A549 treated with ZK216348 at 1 μM for 4 hours (cell line): ENCODE data around the gene PLPPR3. TPM values are rescaled to one million over a fixed set of nuclear protein-coding genes. Genes with fewer than 3 reads are reported as not detected.

Experiments
- total RNA-seq: library from RNA; stranded (reverse); fragments of 200-300 nt; extraction: Qiagen RNA extraction; gene quantifications from 5 replicates; pipeline ENCODE4 v1.2.3, GENCODE V29; 2022; ENCODE audit warnings: low read depth

Gene PLPPR3, protein sequence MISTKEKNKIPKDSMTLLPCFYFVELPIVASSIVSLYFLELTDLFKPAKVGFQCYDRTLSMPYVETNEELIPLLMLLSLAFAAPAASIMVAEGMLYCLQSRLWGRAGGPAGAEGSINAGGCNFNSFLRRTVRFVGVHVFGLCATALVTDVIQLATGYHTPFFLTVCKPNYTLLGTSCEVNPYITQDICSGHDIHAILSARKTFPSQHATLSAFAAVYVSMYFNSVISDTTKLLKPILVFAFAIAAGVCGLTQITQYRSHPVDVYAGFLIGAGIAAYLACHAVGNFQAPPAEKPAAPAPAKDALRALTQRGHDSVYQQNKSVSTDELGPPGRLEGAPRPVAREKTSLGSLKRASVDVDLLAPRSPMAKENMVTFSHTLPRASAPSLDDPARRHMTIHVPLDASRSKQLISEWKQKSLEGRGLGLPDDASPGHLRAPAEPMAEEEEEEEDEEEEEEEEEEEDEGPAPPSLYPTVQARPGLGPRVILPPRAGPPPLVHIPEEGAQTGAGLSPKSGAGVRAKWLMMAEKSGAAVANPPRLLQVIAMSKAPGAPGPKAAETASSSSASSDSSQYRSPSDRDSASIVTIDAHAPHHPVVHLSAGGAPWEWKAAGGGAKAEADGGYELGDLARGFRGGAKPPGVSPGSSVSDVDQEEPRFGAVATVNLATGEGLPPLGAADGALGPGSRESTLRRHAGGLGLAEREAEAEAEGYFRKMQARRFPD
- 1.2 to 7.0 TPM (median 5.6 TPM) in 5 replicates for total RNA-seq

DNA sequence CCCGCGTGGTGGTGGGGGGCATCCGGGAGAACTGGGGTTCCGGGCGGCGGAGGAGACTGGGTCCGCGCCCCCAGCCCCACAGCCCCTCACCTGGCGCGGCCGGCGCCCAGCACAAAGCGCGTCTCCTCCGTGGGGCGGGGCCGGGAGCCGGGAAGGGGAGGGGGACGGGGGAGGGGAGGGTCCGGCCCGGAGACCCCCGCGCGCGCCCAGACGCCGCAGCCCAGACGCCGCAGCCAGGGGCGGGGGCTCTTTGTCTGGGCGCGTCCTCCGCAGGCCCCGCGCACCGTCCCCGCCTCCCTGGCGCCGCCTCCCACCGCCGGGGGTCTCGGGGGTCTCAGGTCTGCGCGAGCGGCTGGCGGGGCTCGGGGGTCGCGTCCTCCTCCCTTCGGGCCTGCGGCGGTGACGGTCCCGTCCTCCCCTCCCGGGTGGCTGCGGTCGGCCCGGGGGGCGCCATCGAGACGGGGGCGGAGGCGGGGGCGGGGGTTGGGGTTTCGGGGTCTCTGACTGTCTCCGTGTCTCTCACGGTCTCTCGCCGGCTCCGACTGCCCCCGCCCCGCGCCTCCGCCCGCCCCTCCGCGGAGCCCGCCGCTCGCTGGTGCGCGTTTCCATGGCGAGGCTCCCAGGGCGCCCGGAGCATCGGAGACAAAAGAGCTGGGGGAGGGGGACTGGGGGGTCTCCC is at the start of gene PLPPR3:
TSS of gene PLPPR3 (minus strand) at position 131 of the 679 bp plus-strand sequence. CDS start 396 bp downstream, outside the sequence.

DNA sequence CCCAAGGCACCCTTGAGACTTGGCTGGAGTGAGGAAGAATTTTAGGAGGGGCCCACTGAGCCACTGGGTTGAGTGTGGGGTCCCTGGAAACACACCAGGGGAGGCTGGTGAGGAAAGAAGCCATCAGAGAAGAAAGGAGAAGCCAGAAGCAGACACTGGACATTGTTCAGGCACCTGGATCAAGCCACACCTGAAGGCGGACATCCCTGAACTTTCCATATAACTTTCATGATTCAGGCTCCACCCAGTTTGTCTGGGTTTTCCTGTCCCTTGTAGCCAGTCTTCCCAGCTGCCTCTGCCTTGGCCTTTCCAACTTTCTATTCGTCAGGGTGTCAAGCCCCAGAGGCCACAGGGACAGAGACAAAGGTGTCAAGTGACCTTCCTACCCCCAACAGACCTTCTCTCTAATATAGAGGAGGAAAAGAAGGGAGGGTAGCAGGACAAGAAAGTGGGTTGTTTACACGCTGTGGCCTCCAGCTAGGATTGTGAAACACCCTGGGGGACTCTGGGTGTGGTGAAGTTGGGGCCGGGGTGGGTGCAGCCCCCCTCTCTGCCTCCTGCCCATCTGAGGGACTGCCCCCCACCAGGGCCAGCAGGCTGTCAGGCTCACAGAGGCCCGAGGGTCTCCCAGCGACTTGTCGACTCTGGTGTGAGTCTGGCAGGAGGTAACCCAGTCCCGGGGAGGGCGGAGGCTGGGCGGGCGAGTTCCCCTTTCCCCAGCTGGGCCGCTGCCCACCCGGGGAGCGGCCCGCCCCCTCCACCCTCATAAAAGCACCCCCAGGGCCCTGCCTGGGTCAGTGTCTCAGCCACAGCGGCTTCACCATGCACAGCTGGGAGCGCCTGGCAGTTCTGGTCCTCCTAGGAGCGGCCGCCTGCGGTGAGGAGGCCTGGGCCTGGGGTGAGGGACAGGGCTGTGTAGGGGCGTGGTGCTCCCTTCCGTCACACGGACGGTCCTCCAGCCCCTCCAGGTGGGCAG is 37.4 kb upstream of the PLPPR3 start, which contains the start of gene CFD:
TSS of gene CFD (plus strand) at position 797 of the 976 bp plus-strand sequence. CDS start at position 823, 26 bp downstream.

DNA sequence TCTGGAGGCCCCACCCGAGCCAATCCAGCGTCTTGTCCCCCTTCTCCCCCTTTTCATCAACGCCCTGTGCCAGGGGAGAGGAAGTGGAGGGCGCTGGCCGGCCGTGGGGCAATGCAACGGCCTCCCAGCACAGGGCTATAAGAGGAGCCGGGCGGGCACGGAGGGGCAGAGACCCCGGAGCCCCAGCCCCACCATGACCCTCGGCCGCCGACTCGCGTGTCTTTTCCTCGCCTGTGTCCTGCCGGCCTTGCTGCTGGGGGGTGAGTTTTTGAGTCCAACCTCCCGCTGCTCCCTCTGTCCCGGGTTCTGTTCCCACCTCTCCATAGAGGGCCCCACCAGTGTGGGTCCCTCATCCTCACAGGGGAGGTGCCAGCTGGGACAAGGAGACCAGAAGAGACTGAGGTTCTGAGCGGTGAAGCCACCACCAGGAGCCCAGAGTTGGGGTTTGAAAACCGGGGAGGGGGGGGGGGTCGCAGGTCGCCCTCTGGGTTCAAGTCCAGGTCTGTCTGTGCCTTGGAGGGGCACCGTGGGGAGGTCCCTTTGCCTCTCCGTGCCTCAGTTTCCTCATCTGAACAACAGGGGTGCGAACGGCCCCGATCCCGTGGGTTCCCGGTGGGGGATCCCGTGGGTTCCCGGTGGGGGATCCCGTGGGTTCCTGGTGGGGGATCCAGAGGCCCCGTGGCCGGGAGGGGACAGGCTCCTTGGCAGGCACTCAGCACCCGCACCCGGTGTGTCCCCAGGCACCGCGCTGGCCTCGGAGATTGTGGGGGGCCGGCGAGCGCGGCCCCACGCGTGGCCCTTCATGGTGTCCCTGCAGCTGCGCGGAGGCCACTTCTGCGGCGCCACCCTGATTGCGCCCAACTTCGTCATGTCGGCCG is 30.6 kb upstream of the PLPPR3 start, which contains the start of gene ELANE:
TSS of gene ELANE (plus strand) at position 168 of the 878 bp plus-strand sequence. CDS start at position 194, 26 bp downstream.

DNA sequence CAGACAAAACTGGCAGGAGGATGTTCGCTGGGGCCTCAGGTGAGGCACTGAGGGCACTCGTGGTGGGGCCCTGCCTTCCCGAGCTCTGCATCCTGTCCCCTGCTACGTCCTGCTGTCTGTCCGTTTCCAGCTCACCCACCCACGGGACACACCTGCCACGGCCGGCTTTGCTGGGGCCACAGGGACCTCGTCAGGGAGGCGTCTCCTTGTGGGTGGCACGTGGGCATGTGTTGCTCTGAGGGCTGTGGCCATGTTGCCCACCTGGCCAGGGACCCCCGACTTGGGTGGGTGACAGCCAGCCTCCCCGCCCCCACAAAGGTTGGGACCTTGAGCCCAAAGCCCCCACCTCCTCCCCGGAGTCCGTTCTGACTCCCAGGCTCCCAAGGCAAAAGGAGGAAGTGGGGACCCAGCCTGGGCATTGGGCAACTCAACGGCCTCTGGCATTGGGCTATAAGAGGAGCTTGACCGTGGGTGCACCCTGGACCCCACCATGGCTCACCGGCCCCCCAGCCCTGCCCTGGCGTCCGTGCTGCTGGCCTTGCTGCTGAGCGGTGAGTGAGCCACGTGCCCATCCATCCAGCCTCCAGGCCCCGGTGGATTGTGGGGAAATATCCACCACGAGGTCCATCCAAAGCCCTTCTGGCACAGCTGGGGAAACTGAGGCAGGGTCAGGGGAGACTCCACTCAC is 18.9 kb upstream of the PLPPR3 start, which contains the start of gene PRTN3:
TSS of gene PRTN3 (plus strand) at position 481 of the 688 bp plus-strand sequence. CDS start at position 491, 10 bp downstream.

DNA sequence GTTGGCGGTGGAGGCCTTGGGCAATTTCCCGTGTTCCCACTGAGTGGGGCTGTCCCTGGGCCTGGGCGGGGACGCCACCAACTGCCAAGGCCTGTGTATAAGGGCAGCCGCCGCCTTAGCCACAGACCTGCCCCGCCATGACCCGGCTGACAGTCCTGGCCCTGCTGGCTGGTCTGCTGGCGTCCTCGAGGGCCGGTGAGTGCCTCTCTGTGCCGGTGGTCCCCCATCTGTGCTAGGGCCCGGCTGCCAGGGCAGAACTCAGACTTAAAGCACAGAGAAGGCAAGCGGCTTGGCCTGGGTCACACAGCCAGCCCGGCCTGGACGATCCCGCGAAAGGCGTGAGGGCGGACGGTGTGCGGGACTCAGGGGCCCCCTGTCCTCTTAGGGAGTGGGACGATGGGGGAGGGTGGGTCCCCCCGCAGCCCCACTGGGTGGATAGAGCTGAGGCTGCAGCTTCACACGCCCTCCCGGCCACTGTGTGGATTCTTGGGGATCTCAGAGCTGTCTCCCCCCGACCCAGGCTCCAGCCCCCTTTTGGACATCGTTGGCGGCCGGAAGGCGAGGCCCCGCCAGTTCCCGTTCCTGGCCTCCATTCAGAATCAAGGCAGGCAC is 6.1 kb upstream of the PLPPR3 start, which contains the start of gene AZU1:
TSS of gene AZU1 (plus strand) at position 128 of the 612 bp plus-strand sequence. CDS start at position 138, 10 bp downstream.

DNA sequence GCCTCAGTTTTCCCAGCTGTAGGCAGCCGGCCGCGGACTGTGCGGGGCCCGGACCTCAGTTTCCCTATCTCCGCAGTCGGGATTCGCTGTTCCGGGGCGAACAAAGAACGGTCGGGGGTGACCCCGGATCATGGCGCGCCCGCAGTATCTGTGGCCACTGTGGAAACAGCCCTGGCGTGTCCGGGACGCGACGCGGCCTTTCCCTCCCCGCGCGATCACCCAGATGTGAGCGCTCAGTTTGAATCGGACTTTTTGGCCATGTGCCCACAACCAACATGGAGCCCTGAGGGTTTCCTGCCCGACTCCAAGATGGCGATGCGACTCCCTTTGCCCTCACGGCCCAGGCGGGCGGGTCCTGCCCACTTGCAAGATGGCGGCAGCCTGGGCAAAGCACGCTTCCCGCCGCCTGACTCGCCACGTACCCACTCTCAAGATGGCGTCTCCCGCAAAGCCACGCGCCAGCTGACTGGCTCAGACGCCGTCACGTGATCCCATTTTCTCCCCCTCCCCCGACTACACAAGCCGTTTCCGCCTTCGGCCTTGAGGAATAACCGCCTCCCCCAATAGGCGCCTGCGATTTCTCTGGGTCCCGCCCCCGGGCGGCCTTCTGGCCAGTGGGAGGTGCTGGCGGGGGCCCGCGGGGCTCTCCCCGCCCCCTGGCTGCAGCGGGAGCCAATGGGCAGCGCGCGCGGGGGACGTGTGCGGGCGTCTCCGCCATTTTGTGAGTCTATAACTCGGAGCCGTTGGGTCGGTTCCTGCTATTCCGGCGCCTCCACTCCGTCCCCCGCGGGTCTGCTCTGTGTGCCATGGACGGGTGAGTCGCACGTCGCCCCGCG is 24.8 kb downstream of the PLPPR3 start, which contains the start of gene PTBP1:
TSS of gene PTBP1 (plus strand) at position 761 of the 836 bp plus-strand sequence. CDS start at position 807, 46 bp downstream.

Other genes with a start within 250 kb of the PLPPR3 start
- gene BSG, start 249.4 kb downstream of the PLPPR3 start, total RNA-seq = 506 to 741 TPM (median 712 TPM) in 5 replicates
- 20.5 to 50.9 TPM (median 41.7 TPM) in 5 replicates for gene HCN2, start 232.1 kb downstream of the PLPPR3 start, total RNA-seq
- 68.8 to 114 TPM (median 109 TPM) in 5 replicates for gene POLRMT, start 188.4 kb downstream of the PLPPR3 start, total RNA-seq
- gene FGF22, start 182.1 kb downstream of the PLPPR3 start, total RNA-seq = 0.21 to 1.0 TPM (median 0.87 TPM) in 5 replicates
- gene RNF126, start 158.7 kb downstream of the PLPPR3 start, total RNA-seq = 47.8 to 75.4 TPM (median 73.2 TPM) in 5 replicates
- gene FSTL3, start 145.6 kb downstream of the PLPPR3 start, total RNA-seq = 142 to 260 TPM (median 223 TPM) in 5 replicates
- not detected in 5 replicates for gene PRSS57, start 126.5 kb downstream of the PLPPR3 start, total RNA-seq
- 9.7 to 17.2 TPM (median 14.3 TPM) in 5 replicates for gene PALM, start 113.0 kb downstream of the PLPPR3 start, total RNA-seq
- gene MISP, start 70.8 kb downstream of the PLPPR3 start, total RNA-seq = 57.6 to 105 TPM (median 93.9 TPM) in 5 replicates
- gene PTBP1, start 24.5 kb downstream of the PLPPR3 start, total RNA-seq = 198 to 222 TPM (median 215 TPM) in 5 replicates
- gene AZU1, start 5.9 kb upstream of the PLPPR3 start, total RNA-seq = 0.26 to 0.27 TPM in 2 of 5 replicates, not detected in the others
- gene PRTN3, start 19.0 kb upstream of the PLPPR3 start, total RNA-seq = 0.24 to 0.64 TPM (median 0.34 TPM) in 3 of 5 replicates, not detected in the others
- 0.15 to 0.16 TPM in 2 of 5 replicates, not detected in the others for gene ELANE, start 30.3 kb upstream of the PLPPR3 start, total RNA-seq
- 5.8 to 25.7 TPM (median 20.6 TPM) in 5 replicates for gene CFD, start 37.7 kb upstream of the PLPPR3 start, total RNA-seq
- 11.8 to 23.9 TPM (median 23.1 TPM) in 5 replicates for gene MED16, start 71.2 kb upstream of the PLPPR3 start, total RNA-seq
- gene RNU6-9, start 71.5 kb upstream of the PLPPR3 start, total RNA-seq = not detected in 5 replicates
- 23.4 to 55.9 TPM (median 41.8 TPM) in 5 replicates for gene R3HDM4, start 91.3 kb upstream of the PLPPR3 start, total RNA-seq
- gene KISS1R, start 95.4 kb upstream of the PLPPR3 start, total RNA-seq = 0.21 to 0.62 TPM (median 0.42 TPM) in 4 of 5 replicates, not detected in the other
- 3.3 to 8.5 TPM (median 7.0 TPM) in 5 replicates for gene ARID3A, start 104.1 kb upstream of the PLPPR3 start, total RNA-seq
- gene WDR18, start 162.4 kb upstream of the PLPPR3 start, total RNA-seq = 37.9 to 71.8 TPM (median 69.0 TPM) in 5 replicates
- 0.88 to 4.3 TPM (median 3.3 TPM) in 5 replicates for gene GRIN3B, start 178.5 kb upstream of the PLPPR3 start, total RNA-seq
- gene TMEM259, start 199.2 kb upstream of the PLPPR3 start, total RNA-seq = 55.7 to 134 TPM (median 120 TPM) in 5 replicates
- gene RNU6-2, start 199.6 kb upstream of the PLPPR3 start, total RNA-seq = not detected in 5 replicates
- gene CNN2, start 204.7 kb upstream of the PLPPR3 start, total RNA-seq = 58.7 to 77.1 TPM (median 66.0 TPM) in 5 replicates
- 6.2 to 17.5 TPM (median 12.9 TPM) in 5 replicates for gene ABCA7, start 218.2 kb upstream of the PLPPR3 start, total RNA-seq
- gene ARHGAP45, start 245.2 kb upstream of the PLPPR3 start, total RNA-seq = 1.5 to 4.0 TPM (median 3.6 TPM) in 5 replicates